ENCODE results near the gene ACRV1. TPM values are rescaled to one million over a fixed set of nuclear protein-coding genes. Genes with fewer than 3 reads are reported as not detected.
"Not testable (repeated sequence)": the region's sequence is repeated elsewhere in the genome, so short reads cannot be mapped to it uniquely, and the experiment has no call there.

The ACRV1 gene, protein sequence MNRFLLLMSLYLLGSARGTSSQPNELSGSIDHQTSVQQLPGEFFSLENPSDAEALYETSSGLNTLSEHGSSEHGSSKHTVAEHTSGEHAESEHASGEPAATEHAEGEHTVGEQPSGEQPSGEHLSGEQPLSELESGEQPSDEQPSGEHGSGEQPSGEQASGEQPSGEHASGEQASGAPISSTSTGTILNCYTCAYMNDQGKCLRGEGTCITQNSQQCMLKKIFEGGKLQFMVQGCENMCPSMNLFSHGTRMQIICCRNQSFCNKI
- total RNA-seq, result not detected
- long read RNA-seq, result 0 reads

DNA sequence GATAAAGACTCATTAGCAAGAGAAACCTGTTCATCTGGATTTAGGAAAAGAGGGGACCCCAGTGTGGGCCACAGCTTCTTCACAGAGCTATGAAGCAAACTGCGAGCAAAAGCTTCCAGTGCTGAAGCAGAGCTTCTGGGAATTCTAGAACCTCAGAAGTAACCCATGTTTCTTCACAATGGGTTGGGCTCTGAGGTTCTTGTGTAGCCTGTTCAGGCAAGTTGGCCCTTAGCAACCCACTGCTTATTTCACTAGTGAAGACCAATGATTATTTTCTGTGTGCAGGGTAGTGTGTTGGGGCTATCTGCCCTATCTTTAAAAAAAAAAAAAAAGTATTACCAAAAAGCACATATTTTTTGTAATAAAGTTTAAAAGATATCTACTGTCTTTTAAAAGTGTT, at the start of gene ACRV1:
ACRV1 (minus strand) TSS at position 101 of the 400 bp plus-strand sequence; CDS start at position 34, 67 bp downstream.
- no peak for ATAC-seq
- DNase-seq, result no peak
- intact Hi-C loops (cut with micrococcal nuclease), result no loop called here

DNA sequence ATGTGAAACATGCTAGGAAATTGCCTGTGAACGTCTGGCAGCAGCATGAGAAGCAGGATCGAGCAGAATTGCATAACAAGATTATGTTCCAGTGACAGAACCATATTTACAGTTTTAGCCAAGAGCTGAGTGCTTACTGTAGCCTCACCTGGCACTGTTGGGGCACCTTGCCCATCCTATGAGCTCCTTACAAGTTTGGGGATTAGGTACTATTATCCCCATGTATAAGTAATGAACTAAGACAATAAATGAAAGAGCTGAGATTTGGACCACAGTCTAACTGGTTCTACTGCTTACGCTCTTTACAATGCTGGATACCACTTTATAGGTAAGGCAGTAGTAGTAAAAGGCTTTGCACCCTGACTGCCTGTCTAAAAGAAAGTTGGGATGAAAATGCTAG, 48.3 kb upstream of the ACRV1 start:
- no peak for ATAC-seq
- no peak for DNase-seq
- intact Hi-C loops (cut with micrococcal nuclease), result no loop called here

DNA sequence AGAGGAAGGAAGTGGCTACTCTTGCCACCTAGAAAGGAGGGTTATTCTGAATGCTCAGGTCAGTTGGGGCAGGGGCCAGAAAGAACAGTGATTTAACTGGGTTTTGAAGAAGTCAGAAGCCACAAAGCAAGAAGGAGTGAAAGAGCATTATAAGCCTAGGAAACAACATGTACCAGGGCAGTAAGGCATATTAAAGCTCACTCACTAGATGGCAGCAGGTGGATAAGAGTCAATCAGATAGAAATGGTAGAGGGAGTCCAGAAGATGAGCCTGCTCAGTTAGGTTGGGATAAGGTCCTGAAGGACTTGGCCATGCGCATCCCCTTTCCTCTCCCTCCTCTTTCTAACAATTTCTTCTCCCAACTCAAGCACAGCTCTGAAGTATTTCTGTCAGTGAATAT, 43.5 kb upstream of the ACRV1 start:
- intact Hi-C loops (cut with micrococcal nuclease), result no loop called here
- DNase-seq (no peak), ATAC-seq (no peak)

DNA sequence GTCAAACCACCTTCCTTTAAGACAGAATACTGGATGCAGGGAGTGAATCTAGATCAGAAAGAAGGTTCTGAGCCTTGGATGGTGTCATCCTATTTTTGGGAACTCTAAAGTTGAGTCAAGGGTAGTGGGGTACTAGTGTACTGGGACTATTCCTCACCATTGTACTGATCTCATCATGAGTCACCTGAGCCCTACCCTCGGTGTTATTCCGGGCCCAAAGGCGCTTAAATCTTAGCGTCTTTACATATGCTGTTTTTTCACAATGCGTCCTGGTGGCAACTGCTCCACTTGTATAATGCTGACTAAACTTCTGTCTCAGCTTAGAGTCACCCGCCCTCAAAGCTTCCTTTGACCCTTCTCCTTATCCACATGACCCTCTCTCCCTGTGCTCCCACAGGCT, 40.1 kb upstream of the ACRV1 start:
- intact Hi-C loops (cut with micrococcal nuclease), result no loop called here
- DNase-seq (no peak), ATAC-seq (no peak)

DNA sequence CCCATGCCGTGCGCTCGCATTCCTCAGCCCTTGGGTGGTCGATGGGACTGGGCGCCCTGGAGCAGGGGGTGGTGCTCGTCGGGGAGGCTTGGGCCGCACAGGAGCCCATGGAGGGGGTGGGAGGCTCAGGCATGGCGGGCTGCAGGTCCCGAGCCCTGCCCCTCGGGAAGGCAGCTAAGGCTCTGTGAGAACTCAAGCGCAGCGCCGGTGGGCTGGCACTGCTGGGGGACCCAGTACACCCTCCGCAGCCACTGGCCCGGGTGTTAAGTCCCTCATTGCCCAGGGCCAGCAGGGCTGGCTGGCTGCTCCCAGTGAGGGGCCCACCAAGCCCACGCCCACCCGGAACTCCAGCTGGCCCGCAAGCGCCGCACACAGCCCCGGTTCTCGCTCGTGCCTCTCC, 24.0 kb upstream of the ACRV1 start:
- DNase-seq; intact Hi-C loops (cut with micrococcal nuclease); ATAC-seq: not testable (repeated sequence)

DNA sequence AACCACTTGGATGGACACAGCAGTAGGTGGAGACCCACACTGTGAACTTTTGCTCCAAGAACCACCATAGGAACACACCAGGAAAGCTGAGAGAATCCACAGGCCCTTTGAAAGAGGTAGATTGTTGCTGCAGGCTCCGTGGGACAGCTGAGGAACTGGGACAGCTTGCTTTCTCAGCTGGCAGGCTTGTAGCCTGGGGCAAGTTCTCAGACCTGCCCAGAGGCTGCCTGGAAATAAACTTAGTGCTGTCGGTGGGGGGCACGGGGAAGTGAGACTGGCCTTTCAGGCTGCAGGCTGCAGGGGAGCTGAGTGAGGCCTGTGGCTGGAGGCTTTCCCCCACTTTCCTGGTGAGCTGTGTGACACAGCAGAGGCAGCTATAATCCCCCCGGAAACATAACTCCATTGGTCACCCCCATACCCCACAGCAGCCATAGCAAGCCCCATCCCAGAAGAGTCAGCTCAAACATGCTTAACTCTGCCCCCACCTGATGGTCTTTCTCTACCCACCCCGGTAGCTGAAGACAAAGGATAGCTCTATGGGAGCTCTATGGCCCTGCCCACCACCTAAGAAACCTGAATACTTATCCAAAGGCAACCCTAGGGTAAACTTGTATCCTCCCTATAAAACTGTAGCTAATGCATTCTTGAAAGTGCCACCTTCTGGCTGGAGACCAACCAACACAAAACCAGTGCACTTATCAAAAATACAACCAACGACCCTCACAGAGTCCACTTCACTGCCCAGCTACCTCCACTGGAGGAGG, 21.4 kb upstream of the ACRV1 start:
- DNase-seq (no peak), ATAC-seq (no peak)
- intact Hi-C loops (cut with micrococcal nuclease), result no loop called here

DNA sequence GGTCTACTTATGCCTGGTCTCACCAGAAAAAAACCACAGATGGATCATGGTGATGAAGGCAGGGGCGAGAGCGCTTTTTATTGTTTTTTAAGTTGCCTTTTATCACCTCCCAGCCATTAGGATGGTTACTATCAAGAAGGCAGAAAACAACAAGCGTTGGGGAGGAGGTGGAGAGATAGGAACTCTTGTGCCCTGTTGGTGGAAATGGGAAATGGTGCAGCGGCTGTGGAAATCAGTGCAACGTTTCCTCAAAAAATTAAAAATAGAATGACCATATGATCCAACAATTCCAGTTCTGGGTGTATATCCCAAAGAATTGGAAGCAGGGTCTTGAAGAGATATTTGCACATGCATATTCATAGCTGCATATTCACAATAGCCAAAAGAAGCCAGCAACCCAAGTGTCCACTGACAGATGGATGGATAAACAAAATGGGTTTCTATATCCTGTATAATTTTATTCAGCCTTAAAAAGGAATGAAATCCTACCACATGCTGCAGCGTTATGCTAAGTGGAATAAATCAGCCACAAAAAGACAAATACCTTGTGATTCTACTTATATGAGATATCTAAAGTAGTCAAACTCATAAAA, 20.5 kb upstream of the ACRV1 start:
- intact Hi-C loops (cut with micrococcal nuclease), result no loop called here
- no peak for ATAC-seq
- DNase-seq, result no peak

DNA sequence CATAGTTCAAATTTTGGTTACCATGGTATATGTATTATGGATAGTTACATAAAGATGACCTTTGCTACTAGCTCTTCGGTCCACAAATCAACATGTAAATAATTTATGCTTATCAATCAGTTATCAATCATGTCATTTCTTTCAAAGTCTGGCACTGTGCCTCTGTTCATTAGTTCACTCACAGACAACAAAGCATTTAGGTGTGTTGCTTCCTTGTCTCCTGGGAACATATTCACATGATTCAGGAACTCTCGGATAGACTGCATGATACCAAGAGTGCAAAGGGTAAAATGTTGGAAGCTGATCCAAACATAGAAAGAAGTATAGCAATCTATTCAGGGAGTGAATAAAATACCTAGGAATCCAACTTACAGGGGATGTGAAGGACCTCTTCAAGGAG, 14.3 kb upstream of the ACRV1 start:
- intact Hi-C loops (cut with micrococcal nuclease), result no loop called here
- ATAC-seq (no peak), DNase-seq (no peak)

DNA sequence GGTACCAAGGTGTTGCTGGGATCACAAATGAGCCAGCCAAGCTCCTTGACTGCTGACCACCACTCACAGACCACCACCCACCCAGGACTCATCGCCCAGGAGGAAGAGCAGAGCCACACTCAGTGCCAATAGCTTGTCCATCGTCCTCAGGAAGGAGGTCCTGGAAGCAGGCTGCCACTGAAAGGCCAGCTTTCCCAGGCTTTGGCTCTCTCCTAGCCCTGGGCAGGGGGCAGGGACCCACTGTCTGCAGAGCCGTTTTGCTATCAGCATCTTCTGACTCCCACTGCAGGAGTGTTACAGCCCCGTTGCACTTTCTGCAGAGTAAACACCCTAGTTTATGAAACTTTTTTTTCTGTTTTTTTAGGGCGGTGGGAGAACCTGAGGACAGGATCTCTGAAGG, 12.2 kb upstream of the ACRV1 start:
- DNase-seq (no peak), ATAC-seq (no peak)
- intact Hi-C loops (cut with micrococcal nuclease), result no loop called here

DNA sequence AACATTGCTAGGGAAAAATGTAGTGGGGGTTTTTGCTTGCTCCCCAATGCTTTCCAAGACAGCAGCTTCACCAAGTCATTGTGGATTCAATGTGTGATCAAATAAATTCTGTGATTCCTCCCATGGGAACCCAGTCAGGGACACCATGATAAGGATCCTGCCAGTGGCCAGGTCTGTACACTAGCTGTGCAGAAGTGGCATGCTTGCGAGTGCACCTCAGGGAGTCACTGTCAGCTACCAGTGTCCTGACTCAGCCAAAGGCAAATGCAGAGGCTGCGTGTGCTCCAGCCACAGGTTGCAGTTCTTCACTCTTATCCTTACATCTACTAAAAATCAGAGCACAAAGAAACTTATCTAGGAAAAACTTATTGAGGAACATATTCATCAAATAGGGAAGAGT, 9.4 kb upstream of the ACRV1 start:
- DNase-seq, result no peak
- no peak for ATAC-seq
- intact Hi-C loops (cut with micrococcal nuclease), result no loop called here

DNA sequence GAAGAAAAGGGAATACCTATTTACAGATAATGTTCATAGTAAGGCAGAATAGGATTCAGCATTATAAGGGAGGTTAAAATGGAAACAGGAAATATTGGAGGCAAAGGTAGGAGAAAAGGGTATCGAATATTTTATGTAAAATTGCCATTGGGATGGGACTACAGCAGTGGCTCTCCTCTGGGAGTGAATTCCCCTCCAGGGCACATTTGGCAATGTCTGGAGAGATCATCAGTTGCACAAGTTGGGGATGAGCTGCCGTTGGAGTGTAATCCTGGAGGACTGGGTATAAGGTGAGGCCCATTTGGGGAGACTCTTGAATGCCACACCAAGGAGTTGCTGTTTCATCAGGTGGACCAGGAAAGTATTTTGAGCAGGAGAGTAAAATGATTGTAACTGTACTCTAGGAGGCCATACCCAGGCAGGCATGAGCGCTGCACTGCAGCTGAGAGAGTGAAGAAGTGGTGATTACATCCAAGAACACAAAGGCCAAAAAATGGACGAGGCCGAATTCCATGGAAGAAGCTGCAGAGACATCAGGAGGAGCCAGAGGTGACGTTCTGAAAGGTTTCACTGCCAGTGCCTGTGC, 8.7 kb upstream of the ACRV1 start:
- DNase-seq (no peak), ATAC-seq (no peak)
- intact Hi-C loops (cut with micrococcal nuclease), result no loop called here

DNA sequence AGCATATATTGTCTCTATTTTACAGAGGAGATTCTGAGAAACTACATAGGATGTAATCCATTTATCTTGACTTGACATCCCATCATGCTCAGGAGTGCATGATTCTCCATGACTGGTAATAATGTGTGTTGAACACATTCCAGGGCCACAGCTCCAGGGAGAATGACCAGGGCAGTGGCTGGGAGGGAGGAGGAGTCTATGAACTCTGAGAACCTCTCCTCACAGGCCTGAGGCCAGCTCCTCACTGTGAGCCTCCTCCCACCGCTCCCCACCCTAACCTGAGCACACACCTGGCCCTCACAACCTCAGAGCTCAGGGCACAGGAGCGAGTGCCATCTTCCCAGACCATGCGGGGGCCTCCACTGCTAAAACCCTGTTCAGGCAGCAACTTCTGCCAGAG, 8.0 kb upstream of the ACRV1 start:
- intact Hi-C loops (cut with micrococcal nuclease), result no loop called here
- DNase-seq (no peak), ATAC-seq (no peak)

DNA sequence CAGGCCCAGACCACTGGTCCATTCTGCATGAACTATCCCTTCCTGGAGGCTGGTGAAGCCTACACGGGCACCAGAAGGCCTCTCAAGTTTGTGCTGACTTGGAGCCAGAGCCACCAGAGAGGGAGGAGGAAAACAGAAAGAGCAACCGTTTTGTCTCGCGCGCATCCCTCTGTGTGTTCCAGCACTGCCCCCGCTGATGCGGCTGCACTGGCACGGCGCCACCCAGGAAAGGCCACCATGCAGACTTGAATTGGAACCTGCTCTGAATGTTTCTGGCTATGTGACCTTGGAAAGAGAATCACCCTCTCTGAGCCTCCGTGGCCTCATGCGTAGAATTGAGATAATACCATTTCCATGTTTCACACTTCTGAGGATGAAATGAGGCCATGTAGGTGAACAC, 7.4 kb upstream of the ACRV1 start:
- DNase-seq, result no peak
- intact Hi-C loops (cut with micrococcal nuclease), result no loop called here
- ATAC-seq, result no peak

DNA sequence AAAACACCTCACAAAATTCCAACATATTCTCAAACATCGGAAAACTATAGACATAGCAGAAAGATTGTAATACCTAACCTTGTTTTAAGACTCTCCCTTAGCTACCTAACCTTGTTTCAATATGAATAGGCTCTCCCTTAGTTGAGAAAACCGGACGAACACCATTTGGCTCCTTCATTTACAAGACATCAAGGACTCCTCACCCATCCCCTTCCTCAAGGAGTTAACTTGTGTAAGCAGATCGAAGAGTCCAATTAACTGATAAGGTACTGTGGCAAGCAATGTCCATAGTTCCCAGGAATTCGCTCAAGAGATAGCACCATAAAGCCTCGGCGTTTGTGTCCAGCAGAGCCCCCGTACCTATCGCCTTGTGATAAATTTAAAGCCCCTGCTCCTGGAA, 4.6 kb upstream of the ACRV1 start:
- no peak for DNase-seq
- no peak for ATAC-seq
- intact Hi-C loops (cut with micrococcal nuclease), result no loop called here

DNA sequence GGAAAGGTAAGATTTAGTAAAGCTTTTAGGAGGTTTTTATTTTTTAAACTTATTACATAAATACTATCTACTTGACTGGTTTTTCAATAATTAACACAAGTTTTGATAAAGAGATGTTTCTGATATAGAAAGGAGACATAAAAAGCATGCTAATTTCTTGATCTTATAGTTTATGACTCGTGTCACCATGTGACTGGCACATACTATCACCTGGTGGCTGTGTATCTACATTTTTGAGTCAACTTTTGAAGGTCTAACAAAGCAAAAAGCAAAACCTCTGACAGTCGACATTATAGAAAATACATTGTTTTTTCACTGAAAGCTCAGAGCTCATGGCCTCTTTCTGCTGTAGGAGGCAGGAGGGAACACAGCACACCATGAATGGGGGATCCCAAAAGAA, 810 bp downstream of the ACRV1 start:
- intact Hi-C loops (cut with micrococcal nuclease), result no loop called here
- ATAC-seq, result no peak
- no peak for DNase-seq

DNA sequence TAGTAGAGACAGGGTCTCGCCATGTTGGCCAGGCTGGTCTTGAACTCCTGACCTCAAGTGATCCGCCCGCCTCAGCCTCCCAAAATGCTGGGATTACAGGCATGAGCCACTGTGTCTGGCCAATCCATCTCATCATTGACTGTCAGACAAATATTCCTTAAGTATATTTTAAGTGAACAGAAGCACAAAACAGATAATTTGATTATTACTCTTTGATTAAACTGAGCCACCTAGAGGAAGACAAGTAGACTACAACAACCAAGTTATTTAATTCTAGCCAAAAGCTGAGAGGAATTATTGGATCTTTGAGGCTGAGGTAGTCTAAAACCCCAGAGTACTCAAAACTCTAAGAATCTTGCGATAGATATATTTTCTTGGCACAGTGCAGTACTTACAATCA, 1.2 kb downstream of the ACRV1 start:
- intact Hi-C loops (cut with micrococcal nuclease), result no loop called here
- no peak for DNase-seq

DNA sequence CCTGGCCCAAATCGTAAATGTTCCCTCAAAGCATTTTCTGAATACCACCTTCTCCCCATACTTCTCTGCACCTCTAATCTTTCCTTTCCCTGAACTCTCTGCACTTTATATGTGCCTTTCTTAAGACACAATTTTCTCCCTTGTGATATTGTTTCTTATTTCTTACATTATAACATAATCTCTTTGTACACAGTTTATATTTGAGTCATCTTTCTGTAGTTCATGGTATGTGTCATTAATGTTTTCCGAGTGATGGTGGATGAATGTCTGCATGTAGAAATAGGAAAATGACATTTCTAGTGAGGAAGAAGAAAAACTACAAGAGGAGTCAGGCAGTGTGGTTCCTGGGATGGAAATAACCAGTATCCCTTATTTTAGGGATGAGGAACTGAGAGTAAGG, 5.5 kb downstream of the ACRV1 start:
- ATAC-seq (no peak), DNase-seq (no peak)
- intact Hi-C loops (cut with micrococcal nuclease), result no loop called here

More for the DNA sequence above, 1.2 kb downstream of the ACRV1 start:
- ATAC-seq, result no peak

DNA sequence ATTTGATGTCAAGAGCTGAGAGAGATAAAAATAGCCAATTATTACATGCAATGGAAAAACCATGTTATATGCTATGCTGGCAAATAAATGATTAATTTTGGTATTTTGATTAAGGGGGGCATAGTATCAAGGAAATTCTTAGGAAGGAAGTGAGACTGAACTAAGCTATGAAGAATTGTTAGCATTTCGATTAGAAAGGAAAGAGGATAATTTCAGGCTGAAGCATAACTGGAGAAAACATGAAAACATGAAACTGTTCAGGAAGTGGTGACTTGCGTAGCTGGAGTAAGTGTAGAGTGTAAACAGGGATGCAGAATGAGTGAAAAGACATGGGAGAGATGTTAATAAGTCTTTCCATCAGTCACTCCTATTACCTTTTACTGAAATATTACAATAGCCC, 6.4 kb downstream of the ACRV1 start:
- DNase-seq (no peak), ATAC-seq (no peak)
- intact Hi-C loops (cut with micrococcal nuclease), result no loop called here

DNA sequence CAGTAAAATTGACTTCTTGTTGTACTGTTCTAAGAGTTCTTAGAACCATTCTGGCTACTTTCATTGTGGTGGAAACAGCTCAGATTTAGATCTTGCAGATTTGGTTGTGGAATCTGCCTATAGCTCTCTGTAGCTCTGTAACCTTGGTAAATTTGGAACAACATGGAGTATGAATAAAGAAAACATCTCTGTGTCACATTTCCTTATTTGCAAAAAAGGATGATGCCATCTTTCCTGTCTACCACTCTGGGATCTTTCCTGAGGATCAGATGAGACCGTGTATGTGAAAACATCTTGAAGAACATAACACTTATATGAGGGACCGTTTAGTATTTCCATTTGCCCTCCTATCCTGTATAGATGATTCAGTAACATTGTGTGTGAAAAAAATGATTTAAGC, 9.1 kb downstream of the ACRV1 start:
- DNase-seq (no peak), ATAC-seq (no peak)
- intact Hi-C loops (cut with micrococcal nuclease), result no loop called here

DNA sequence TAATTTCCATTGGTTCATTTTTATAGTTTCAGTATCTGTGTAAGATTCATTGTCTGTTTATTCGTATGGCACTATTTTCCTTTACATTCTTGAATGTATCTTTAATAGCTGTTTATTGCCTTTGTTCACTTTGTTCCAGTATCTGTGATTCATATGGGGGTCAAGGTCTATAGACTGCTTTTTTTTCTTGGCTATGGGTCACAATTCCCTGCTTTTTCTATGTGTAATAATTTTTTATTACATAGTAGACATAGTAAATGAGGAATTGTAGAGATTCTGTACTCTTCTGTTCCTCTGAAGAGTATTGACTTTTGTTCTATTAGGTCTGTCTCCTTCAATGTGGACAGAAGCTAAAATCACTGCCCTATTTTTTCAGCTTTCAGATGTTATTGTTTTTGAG, 10.5 kb downstream of the ACRV1 start:
- DNase-seq, result no peak
- ATAC-seq, result no peak
- intact Hi-C loops (cut with micrococcal nuclease), result no loop called here
